Psoas muscle (tissue), 8 donors: ENCODE measurements around the gene RBKS. TPM values are rescaled to one million over a fixed set of nuclear protein-coding genes. Genes with fewer than 3 reads are reported as not detected.
"Not testable (repeated sequence)": the region's sequence is repeated elsewhere in the genome, so short reads cannot be mapped to it uniquely, and the experiment has no call there.

Experiments used
- ATAC-seq, 4 donors: fragments of 200-7000 bp; cut with Tn5 transposase; one replicate each; pipeline ENCODE4 v1.9.1; 2020; ENCODE audit warnings: moderate library complexity in 3 of 4, mild to moderate bottlenecking in 2 of 4
- DNase-seq, 2 donors: peaks; one replicate each; pipeline ENCODE4 v3.0.0-alpha.2; 2020
- H3K27ac ChIP-seq: fragments of 200-600 bp; one replicate; pipeline ENCODE4 v1.8.0; 2022
- H3K27me3 ChIP-seq, 3 donors: fragments of 200-600 bp in 1 of 3; one replicate each; pipeline versions ENCODE4 v1.6.1 to v1.8.0; 2013 to 2022; ENCODE audit warnings: low read length in 2 of 3, mild to moderate bottlenecking in 2 of 3, moderate library complexity in 1 of 3; ENCODE audit not compliant: insufficient read depth in 3 of 3
- H3K36me3 ChIP-seq, 2 donors: fragments of 200-600 bp in 1 of 2; one replicate each; pipeline versions ENCODE4 v1.6.1 to v1.8.0; 2013 to 2022; ENCODE audit warnings: low read depth in 1 of 2, mild to moderate bottlenecking in 1 of 2, moderate library complexity in 1 of 2; ENCODE audit not compliant: insufficient read depth in 1 of 2
- H3K4me1 ChIP-seq: fragments of 200-600 bp; one replicate; pipeline ENCODE4 v1.8.0; 2022
- H3K4me3 ChIP-seq: fragments of 200-600 bp; one replicate; pipeline ENCODE4 v1.8.0; 2022; ENCODE audit warnings: mild to moderate bottlenecking
- H3K9me3 ChIP-seq: fragments of 200-600 bp; one replicate; pipeline ENCODE4 v1.8.0; 2022
- CTCF ChIP-seq: fragments of 200-600 bp; IDR thresholded peaks from one replicate; pipeline ENCODE4 v1.8.0; 2022; ENCODE audit warnings: antibody characterized with exemption
- WGBS, 3 donors: extraction: QIAGEN DNeasy Blood & Tissue Kit; methylation state at CpG; one replicate each; pipeline versions ENCODE4 v1.1.6 to v1.1.7; 2013; 5-methylcytosine and 5-hydroxymethylcytosine counted together
- intact Hi-C, 2 donors: fragments of 100-400 bp; cut with DNase I; formaldehyde crosslinking; loops; one replicate each; pipeline versions ENCODE4 v1.11.0 to v1.14.2; 2022
- polyA plus RNA-seq, 3 donors: library from polyadenylated mRNA; stranded (reverse); fragments of 200-250 nt; gene quantifications; one replicate each; pipeline ENCODE4 v1.2.3, GENCODE V29; 2013
- total RNA-seq, 4 donors: library from RNA; stranded (reverse); fragmentation: NEBNext Ultra II Directional in 2 of 4; extraction: Animal tissue kit (Norgen Biotek cat#: 25700) in 2 of 4; gene quantifications; one replicate each; pipeline versions ENCODE4 v1.2.1 to v1.2.4, GENCODE V29; 2021 to 2023
- donor health status: healthy with polysubstance abuse.
- donor health status: DM: no; HTN: no; CAD: no; lungs with moderate emphysema.
- donor health status: Bipolar disorder and iron deficiency.
- donor health status: healthy.
- donor health status: DM: yes; HTN: yes; CAD: no.
- donor health status: DM: no; HTN: no; CAD: no.
- donor health status: DM: no; HTN: no; CAD: no.
- donor health status: DM: yes; HTN: yes; CAD: no.

The RBKS gene
- total and polyA plus RNA-seq, 7 donors = 3.5 to 7.3 (median 4.1) TPM

DNA sequence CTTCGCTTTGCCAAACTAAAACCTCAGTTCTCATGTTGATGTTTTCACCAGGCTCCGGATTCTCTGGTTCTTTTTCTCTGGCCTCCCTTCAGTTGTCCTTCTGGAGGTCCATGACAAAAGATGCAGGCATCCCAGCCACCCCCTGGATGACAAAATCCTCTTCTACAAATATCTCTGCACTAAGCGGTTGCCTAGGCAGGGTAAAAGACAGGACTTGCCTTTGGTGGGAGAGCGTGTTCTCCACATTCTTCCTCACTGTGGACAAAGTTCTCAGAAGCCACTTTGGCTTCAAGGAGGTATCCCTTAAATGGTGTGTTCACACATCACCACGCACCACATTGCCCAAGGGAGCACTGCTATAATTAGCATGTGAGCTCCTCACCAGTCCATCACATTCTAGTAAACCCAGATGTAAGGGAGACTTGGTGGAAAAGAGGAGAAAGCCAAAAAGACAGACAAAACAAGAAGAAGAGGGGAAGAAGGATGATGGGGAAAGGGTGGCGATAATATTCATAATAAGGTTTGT lies 142.3 kb downstream of the RBKS start:
- Histone ChIP-seq H3K27me3 (no peaks in the 10 kb centered on the region), H3K36me3 (no peaks in the 10 kb centered on the region), H3K9me3 (no peaks in the 10 kb centered on the region), H3K4me3 (no peak overlapping the region), H3K27ac (no peak overlapping the region), H3K4me1 (no peaks in the 10 kb centered on the region)
- intact Hi-C loops = no loop called here
- DNase-seq (no peak), ATAC-seq (peak in 2 of 4 donors; percentile 44)
- 68 to 70% (median 69%) methylated on average over 6 of the region's 6 CpGs for WGBS, 3 donors
- TF ChIP-seq CTCF = no peak

- ATAC-seq (no peak), DNase-seq (no peak)
- TF ChIP-seq CTCF = no peak
- Histone ChIP-seq H3K4me1 (no peaks in the 10 kb centered on the region), H3K4me3 (no peak overlapping the region), H3K27me3 (no peaks in the 10 kb centered on the region), H3K9me3 (no peaks in the 10 kb centered on the region), H3K27ac (no peak overlapping the region), H3K36me3 (no peaks in the 10 kb centered on the region)
- intact Hi-C loops = no loop called here
- 77 to 87% (median 84%) methylated on average over 2 of the region's 2 CpGs for WGBS, 3 donors
Measured at GRCh38 chr2:27746325-27746724, 143.9 kb downstream of the RBKS start.

DNA sequence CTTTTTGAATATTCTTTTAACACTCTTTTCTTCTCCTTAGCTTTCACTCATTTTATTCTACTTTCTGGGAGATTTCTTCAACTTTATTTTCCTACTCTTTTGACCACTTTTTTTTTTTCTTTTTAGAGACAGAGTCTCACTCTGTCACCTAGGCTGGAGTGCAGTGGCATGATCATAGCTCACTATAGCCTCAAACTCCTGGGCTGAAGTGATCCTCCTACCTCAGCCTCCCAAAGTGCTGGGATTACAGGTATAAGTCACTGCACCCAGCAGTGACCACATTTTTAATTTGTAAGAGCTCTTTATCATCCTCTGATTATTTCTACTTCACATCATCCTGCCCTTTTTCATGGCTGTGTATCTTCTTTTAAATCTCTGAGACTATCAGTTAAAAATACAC lies 144.7 kb downstream of the RBKS start:
- ATAC-seq, H3K36me3 ChIP-seq, intact Hi-C loops, H3K27me3 ChIP-seq, H3K9me3 ChIP-seq, H3K4me3 ChIP-seq, H3K4me1 ChIP-seq, H3K27ac ChIP-seq, DNase-seq: not testable (repeated sequence)

- Histone ChIP-seq H3K4me3 (no peak overlapping the region), H3K4me1 (no peaks in the 10 kb centered on the region), H3K27ac (no peak overlapping the region), H3K36me3 (no peaks in the 10 kb centered on the region), H3K27me3 (no peaks in the 10 kb centered on the region), H3K9me3 (no peaks in the 10 kb centered on the region)
- ATAC-seq (no peak), DNase-seq (no peak)
- 95 to 96% (median 95%) methylated on average over 9 of the region's 9 CpGs for WGBS, 3 donors
- TF ChIP-seq CTCF = no peak
- intact Hi-C loops = no loop called here
Measured at GRCh38 chr2:27742571-27742970, 147.6 kb downstream of the RBKS start.

- Histone ChIP-seq H3K36me3 (no peaks in the 10 kb centered on the region), H3K4me1 (no peaks in the 10 kb centered on the region), H3K9me3 (no peaks in the 10 kb centered on the region), H3K27me3 (no peaks in the 10 kb centered on the region), H3K27ac (no peak overlapping the region), H3K4me3 (no peak overlapping the region)
- intact Hi-C loops = no loop called here
- no peak for TF ChIP-seq CTCF
- no peak for DNase-seq
- no peak for ATAC-seq
- WGBS, 3 donors = 47 to 59% (median 51%) methylated on average over 3 of the region's 3 CpGs
Measured at GRCh38 chr2:27741673-27742072, 148.5 kb downstream of the RBKS start.
